Rectal smooth muscle tissue (tissue), 1 donor: ENCODE results near the gene GTF3C5.
"Not testable (repeated sequence)": the region's sequence is repeated elsewhere in the genome, so short reads cannot be mapped to it uniquely, and the experiment has no call there.

ENCODE experiments used
- H3K27ac ChIP-seq: one replicate; pipeline ENCODE4 v1.7.0; 2013; ENCODE audit warnings: low read depth, low read length, inconsistent platforms
- H3K27me3 ChIP-seq: one replicate; pipeline ENCODE4 v1.7.0; 2013; ENCODE audit warnings: low read length; ENCODE audit not compliant: control insufficient read depth, insufficient read depth
- H3K36me3 ChIP-seq: one replicate; pipeline ENCODE4 v1.7.0; 2013; ENCODE audit warnings: low read length; ENCODE audit not compliant: control insufficient read depth, insufficient read depth
- H3K4me1 ChIP-seq: one replicate; pipeline ENCODE4 v1.7.0; 2013; ENCODE audit warnings: low read length; ENCODE audit not compliant: control insufficient read depth, insufficient read depth
- H3K4me3 ChIP-seq: one replicate; pipeline ENCODE4 v1.7.0; 2013; ENCODE audit warnings: low read length
- H3K9ac ChIP-seq: one replicate; pipeline ENCODE4 v1.7.0; 2013; ENCODE audit warnings: low read length

GTF3C5 gene

DNA sequence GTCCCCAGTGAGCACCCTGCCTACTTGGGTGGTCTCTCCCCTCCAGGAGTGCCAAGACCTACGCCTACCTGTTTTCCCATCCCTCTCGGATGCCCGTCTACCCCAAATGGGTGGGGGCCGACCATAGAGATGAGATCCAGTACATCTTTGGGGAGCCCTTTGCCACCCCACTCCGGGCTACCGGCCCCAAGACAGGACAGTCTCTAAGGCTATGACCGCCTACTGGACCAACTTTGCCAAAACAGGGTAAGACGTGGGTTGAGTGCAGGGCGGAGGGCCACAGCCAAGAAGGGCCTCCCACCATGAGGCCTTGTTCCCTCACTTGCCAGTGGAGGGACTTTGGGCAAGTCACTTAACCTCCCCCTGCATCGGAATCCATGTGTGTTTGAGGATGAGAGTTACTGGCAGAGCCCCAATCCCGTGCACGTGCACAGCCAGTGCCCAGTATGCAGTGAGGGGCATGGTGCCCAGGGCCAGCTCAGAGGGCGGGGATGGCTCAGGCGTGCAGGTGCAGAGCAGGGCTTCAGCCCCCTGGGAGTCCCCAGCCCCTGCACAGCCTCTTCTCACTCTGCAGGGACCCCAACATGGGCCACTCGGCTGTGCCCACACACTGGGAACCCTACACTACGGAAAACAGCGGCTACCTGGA, 55.5 kb downstream of the GTF3C5 start:
- not testable (repeated sequence) for H3K27me3 ChIP-seq, H3K4me1 ChIP-seq, H3K9ac ChIP-seq, H3K4me3 ChIP-seq, H3K36me3 ChIP-seq, H3K27ac ChIP-seq

DNA sequence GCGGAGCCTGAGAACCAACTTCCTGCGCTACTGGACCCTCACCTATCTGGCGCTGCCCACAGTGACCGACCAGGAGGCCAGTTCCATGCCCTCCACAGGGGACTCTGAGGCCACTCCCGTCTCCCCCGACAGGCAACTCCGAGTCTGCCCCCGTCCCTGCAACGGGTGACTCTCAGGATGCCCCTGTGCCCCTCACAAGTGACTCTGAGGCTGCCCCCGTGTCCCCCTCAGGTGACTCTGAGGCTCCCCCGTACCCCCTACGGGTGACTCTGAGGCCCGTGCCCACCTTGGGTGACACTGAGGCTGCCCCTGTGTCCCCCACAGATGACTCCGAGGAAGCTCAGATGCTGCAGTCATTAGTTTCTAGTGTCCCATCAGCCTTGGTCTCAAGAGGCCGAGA, 56.1 kb downstream of the GTF3C5 start:
- Histone ChIP-seq H3K27me3 (no peaks in the 10 kb centered on the region), H3K4me1 (no peaks in the 10 kb centered on the region), H3K9ac (no peak overlapping the region), H3K27ac (no peak overlapping the region), H3K36me3 (no peaks in the 10 kb centered on the region), H3K4me3 (no peak overlapping the region)

DNA sequence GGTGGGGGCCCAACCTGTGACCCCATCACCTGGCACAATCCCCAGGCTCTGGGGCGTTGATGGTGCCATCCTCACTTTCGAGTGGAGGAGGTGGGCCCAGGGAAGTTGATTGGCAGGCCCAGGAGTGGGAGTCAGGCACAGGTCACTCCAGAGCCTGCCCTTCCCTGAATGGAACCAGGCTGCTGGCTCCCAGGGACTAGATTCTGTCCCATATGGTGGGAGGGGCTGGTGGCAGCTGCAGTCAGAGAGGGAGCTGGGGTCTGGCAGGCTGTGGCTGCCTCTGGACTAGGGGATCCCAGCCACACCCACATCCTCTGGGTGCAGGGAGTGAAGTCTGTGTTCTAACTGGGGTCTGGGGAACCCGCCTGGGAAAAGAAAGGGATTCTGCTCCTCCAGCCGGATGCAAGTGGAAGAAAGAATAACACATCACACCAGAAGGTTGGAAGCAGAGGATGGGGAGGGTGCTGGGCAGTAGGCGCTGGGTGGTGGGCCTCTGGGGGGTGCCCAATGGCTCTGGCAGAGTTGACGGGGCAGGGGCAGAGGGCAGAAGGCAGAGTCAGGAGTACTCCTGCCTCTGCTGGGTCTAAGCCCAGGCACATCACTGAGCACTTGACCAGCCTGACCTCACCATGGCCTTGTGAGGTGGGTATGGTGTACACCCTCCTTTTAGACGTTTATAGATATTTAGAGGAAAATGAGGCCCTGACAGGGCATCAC, 56.8 kb downstream of the GTF3C5 start:
- H3K9ac ChIP-seq: no peak overlapping the region
- H3K36me3 ChIP-seq: no peaks in the 10 kb centered on the region
- no peaks in the 10 kb centered on the region for H3K27me3 ChIP-seq
- no peak overlapping the region for H3K27ac ChIP-seq
- no peaks in the 10 kb centered on the region for H3K4me1 ChIP-seq
- H3K4me3 ChIP-seq: no peak overlapping the region

DNA sequence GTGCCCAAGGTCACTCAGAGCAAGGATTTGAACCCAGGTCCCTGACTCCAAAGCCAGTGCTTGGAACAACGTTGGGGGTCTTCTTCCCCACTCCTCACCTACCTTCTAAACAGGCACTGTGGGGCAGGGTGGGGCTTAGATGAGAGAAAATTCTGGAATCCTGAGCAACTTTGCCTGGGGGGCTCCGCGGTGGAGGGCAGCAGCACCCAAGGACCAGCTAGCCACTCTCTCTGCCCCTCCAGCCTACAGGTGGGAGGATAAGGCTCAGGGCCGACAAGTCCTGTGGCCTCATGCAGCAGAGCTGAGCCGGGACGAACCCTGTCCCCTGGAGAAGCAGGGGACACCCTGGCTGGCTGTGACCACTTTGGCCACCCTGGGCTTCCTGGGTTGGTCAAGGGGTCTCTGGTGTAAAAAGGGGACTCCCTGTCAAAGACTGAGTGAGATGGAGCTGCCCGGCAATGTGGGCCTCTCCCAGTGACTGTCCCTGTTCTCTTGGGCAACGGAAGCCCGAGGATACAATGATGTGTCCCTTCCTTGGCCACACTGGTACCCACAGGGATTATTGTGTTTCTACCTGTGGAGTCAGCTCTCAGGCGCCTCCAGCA, 57.5 kb downstream of the GTF3C5 start:
- H3K36me3 ChIP-seq: no peaks in the 10 kb centered on the region
- H3K4me1 ChIP-seq: no peaks in the 10 kb centered on the region
- no peaks in the 10 kb centered on the region for H3K27me3 ChIP-seq
- no peak overlapping the region for H3K9ac ChIP-seq
- no peak overlapping the region for H3K4me3 ChIP-seq
- H3K27ac ChIP-seq: no peak overlapping the region

DNA sequence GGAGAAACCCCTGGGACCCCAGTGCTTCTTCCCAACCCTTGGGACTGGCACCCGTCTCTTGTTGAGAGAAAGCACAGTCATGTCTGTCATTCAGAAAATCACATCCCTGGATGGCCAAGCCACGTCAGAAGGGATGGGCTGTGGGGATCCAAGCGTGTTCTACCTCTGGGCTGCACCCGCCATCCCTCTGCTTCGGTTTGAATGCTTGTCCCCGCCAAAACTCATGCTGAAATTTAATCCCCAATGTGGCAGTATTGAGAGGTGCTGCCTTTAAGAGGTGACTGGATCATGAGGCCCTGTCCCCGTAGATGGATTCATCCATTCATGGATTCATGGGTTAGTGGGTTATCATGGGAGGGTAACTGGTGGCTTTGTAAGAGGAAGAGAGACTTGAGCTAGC, 58.0 kb downstream of the GTF3C5 start:
- Histone ChIP-seq H3K9ac (no peak overlapping the region), H3K4me1 (no peaks in the 10 kb centered on the region), H3K27ac (no peak overlapping the region), H3K4me3 (no peak overlapping the region), H3K36me3 (no peaks in the 10 kb centered on the region), H3K27me3 (no peaks in the 10 kb centered on the region)

DNA sequence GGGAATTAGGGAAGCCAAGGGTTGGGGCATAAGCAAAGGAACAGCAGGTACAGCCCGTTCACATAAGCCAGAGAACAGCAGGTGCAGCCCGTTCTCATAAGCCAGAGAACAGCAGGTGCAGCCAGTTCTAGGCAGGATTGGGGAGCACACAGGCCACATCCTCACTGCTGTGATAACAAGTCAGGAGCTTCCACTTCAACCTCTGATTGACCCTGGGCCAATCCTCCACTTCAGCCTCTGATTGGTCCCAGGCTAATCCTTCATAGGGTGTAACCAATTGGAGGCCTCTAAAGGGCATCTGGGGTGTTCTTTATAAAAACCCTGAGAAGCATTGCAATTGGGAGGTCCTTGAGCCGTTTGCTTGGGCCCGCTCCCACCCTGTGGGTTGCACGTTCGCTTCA, 58.5 kb downstream of the GTF3C5 start:
- no peak overlapping the region for H3K4me3 ChIP-seq
- no peak overlapping the region for H3K27ac ChIP-seq
- H3K36me3 ChIP-seq: no peaks in the 10 kb centered on the region
- H3K9ac ChIP-seq: no peak overlapping the region
- no peaks in the 10 kb centered on the region for H3K4me1 ChIP-seq
- H3K27me3 ChIP-seq: no peaks in the 10 kb centered on the region

DNA sequence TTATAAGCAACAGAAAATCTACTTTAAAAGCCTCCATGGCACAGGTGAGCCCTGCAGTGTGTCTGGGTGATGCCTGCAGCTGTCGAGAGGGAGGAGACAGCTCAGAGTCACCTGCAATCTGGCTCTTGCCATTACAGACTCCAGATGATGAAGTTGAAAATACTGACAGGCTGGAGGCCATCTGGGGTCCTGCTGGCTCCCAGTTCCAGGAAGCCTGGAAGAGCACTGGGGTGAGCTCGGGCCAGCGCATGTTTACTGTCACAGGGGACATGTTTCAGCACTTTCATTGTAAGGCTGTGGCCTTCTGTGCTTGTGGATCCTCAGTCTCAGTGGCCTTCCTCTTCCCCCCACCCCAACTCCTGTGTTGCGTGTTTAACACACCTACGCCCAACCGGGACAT, 59.4 kb downstream of the GTF3C5 start:
- Histone ChIP-seq H3K27me3 (no peaks in the 10 kb centered on the region), H3K4me1 (no peaks in the 10 kb centered on the region), H3K36me3 (no peaks in the 10 kb centered on the region), H3K4me3 (no peak overlapping the region), H3K27ac (no peak overlapping the region), H3K9ac (no peak overlapping the region)

DNA sequence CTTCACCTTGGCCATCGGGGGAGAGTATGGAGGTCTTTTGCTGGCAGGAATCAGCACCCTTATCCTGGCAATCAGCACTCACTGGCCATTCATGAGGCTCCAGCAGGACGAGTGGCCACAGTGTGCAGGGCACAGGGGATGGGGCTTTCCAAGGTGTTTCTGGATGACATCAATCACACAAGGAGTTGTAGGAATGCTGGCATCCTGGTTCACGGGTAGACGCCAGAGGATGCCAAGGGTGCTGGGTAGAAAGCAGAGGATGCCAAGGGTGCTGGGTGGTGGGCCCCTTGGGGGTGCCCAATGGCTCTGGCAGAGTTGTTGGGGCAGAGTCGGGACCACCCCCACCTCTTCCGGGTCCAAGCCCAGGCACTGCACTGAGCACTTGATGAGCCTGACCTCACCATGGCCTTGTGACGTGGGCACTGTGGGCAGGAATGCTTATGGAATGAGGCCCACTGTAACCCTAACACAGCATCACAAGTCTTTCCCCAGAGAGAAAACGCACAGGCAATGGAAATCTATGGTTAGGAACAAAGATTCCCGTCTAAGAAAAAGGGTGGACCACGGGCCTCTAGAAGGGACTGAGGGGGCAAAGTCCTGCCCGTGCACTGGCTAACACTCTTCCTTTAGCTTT, 60.1 kb downstream of the GTF3C5 start:
- no peaks in the 10 kb centered on the region for H3K4me1 ChIP-seq
- H3K9ac ChIP-seq: no peak overlapping the region

DNA sequence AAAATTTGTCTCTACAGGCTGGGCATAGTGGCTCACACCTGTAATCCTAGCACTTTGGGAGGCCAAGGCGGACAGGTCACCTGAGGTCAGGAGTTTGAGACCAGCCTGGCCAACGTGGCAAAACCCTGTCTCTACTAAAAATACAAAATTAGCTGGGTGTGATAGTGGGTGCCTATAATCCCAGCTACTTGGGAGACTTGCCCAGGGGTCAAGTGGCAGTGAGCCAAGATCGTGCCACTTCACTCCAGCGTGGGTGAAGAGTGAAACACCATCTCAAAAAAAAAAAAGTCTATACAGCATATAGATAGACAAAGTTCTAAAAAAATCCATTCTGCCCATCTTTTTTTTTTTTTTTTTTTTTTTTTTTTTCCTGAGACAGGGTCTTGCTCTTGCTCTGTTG, 63.6 kb downstream of the GTF3C5 start:
- not testable (repeated sequence) for H3K27me3 ChIP-seq, H3K27ac ChIP-seq, H3K4me3 ChIP-seq, H3K4me1 ChIP-seq, H3K9ac ChIP-seq
- peaks cover 17% of the 10 kb centered on the region for H3K36me3 ChIP-seq

More for the DNA sequence above, 60.1 kb downstream of the GTF3C5 start:
- Histone ChIP-seq H3K27ac (no peak overlapping the region), H3K27me3 (no peaks in the 10 kb centered on the region), H3K4me3 (no peak overlapping the region), H3K36me3 (no peaks in the 10 kb centered on the region)

DNA sequence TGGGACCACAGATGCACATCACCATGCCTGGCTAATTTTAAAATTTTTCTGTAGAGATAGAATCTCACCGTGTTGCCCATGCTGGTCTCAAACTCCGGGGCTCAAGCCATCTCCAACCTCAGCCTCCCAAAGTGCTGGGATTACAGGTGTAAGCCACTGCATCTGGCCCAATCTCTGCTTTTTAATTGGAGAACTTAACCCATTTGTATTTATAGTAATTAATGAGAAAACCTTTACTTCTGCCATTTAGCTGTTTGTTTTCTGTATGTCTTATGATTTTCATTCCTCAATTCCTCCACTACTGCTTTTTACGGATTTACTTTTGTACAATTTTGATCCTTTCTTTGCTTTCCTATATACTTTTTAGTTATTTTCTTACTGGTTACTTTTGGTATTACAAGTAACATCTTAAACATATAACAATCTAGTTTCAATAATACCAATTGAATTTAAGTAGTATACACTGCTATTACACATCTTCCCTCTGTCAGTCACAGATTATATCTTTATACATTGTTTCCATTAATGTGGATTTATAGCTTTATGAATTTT, 64.1 kb downstream of the GTF3C5 start:
- H3K27me3 ChIP-seq: no peaks in the 10 kb centered on the region
- H3K36me3 ChIP-seq: peaks cover 21% of the 10 kb centered on the region
- H3K4me3 ChIP-seq: no peak overlapping the region
- H3K27ac ChIP-seq: no peak overlapping the region
- no peak overlapping the region for H3K9ac ChIP-seq
- H3K4me1 ChIP-seq: no peaks in the 10 kb centered on the region

DNA sequence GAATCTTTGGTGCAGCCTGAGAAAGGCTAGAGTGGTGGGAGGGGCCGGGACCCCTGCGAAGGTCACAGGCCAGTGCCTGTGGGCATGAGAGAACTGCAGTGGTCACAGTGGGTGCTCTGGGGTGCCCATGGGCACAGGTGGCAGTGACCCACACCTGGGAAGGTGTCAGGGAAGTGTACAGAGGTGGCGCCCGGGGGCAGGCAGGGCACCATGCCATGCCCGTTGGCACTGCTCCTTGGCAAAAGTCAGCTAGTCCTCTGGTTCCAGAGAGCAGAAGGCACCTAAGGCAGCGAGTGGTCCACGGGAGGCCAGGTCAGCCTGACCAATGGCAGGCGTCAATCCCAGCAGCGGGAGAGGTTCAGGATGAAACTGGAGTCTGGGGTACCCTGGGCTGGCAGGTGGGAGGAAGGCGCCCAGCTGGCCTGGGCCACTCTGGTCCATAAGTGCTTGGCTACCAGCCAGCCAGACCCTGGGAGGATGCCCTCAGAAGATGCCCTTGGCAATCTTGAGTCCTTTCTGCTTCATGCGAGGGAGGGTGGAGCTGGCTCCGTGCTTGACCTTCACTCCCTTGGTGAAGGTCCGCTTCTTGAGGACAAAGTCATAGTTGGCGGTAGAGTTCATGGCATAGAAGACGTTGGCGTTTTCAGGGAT, 67.4 kb downstream of the GTF3C5 start:
- Histone ChIP-seq H3K36me3 (peaks cover 44% of the 10 kb centered on the region), H3K27me3 (no peaks in the 10 kb centered on the region), H3K27ac (no peak overlapping the region)

DNA sequence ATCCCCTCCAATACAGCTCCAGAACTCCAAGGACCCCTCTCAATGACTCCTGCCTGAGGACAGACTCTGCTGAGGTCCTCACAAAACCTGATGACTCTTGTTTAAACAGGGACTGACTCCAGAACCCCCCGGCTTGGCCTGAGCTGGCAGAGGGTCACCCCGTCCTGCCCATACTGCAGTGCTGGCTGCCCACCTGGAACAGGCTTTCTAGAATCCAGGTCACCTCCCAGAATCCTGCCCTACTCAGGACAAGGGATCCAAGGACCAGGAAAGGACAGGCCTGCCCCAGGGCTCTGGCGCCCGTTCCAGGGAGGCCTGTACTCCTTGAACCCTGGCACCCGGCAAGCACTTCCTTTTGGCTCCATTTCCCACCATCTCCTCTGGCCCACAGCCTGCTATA, 68.1 kb downstream of the GTF3C5 start:
- no peak overlapping the region for H3K4me3 ChIP-seq
- H3K27me3 ChIP-seq: no peaks in the 10 kb centered on the region
- H3K36me3 ChIP-seq: peaks cover 44% of the 10 kb centered on the region
- no peak overlapping the region for H3K9ac ChIP-seq
- H3K4me1 ChIP-seq: no peaks in the 10 kb centered on the region
- H3K27ac ChIP-seq: no peak overlapping the region

More for the DNA sequence above, 67.4 kb downstream of the GTF3C5 start:
- Histone ChIP-seq H3K9ac (no peak overlapping the region), H3K4me3 (no peak overlapping the region), H3K4me1 (no peaks in the 10 kb centered on the region)
